GM21619 (cell line): ENCODE results near the gene ZNF486.
A peak's percentile ranks its signal among the peaks of the same experiment; 100 is the strongest.
"Not testable (repeated sequence)": the region's sequence is repeated elsewhere in the genome, so short reads cannot be mapped to it uniquely, and the experiment has no call there.

ENCODE experiments used
- ATAC-seq: cut with Tn5 transposase; IDR thresholded peaks from one replicate; pipeline ENCODE4 v1.9.1; 2021; ENCODE audit not compliant: unreplicated experiment

The ZNF486 gene

GRCh38 chr19:20167020-20167644, at the start of gene ZNF486:
Gene ZNF486, plus strand, starts transcription at chr19:20167214. Its CDS starts 117 bp downstream, at chr19:20167331.
- peak; percentile 90 for ATAC-seq

GRCh38 chr19:20118064-20118839, 48.8 kb upstream of the ZNF486 start:
- not testable (repeated sequence) for ATAC-seq

- ATAC-seq, result no peak
These were observed 42.1 kb upstream of the ZNF486 start for GRCh38 chr19:20124879-20125278.

GRCh38 chr19:20132933-20133332, 34.1 kb upstream of the ZNF486 start:
- ATAC-seq, result not testable (repeated sequence)

GRCh38 chr19:20137714-20138113, 29.3 kb upstream of the ZNF486 start:
- ATAC-seq, result not testable (repeated sequence)

GRCh38 chr19:20151617-20152145, 15.3 kb upstream of the ZNF486 start:
- ATAC-seq, result no peak

GRCh38 chr19:20152506-20152905, 14.5 kb upstream of the ZNF486 start:
- not testable (repeated sequence) for ATAC-seq

GRCh38 chr19:20153281-20153680, 13.7 kb upstream of the ZNF486 start:
- no peak for ATAC-seq

- no peak for ATAC-seq
These were observed 12.4 kb upstream of the ZNF486 start for GRCh38 chr19:20154636-20155035.

GRCh38 chr19:20162821-20163220, 4.2 kb upstream of the ZNF486 start:
- no peak for ATAC-seq

GRCh38 chr19:20164456-20164855, 2.6 kb upstream of the ZNF486 start:
- ATAC-seq, result no peak

GRCh38 chr19:20165971-20166592, 932 bp upstream of the ZNF486 start:
- no peak for ATAC-seq

GRCh38 chr19:20167651-20168122, 673 bp downstream of the ZNF486 start:
- no peak for ATAC-seq

GRCh38 chr19:20171285-20171684, 4.3 kb downstream of the ZNF486 start:
- ATAC-seq, result no peak

GRCh38 chr19:20175848-20176247, 8.8 kb downstream of the ZNF486 start:
- ATAC-seq, result not testable (repeated sequence)

GRCh38 chr19:20179956-20180355, 12.9 kb downstream of the ZNF486 start:
- not testable (repeated sequence) for ATAC-seq

- ATAC-seq, result no peak
These were observed 15.3 kb downstream of the ZNF486 start for GRCh38 chr19:20182222-20182785.

- ATAC-seq, result no peak
These were observed 19.2 kb downstream of the ZNF486 start for GRCh38 chr19:20186174-20186573.

GRCh38 chr19:20197747-20198146, 30.7 kb downstream of the ZNF486 start:
- ATAC-seq, result no peak

- no peak for ATAC-seq
These were observed 42.0 kb downstream of the ZNF486 start for GRCh38 chr19:20209051-20209450.

- ATAC-seq, result not testable (repeated sequence)
These were observed 47.4 kb downstream of the ZNF486 start for GRCh38 chr19:20214366-20214765.
